H9 (cell line): ENCODE data around the gene MEF2C. TPM values are rescaled to one million over a fixed set of nuclear protein-coding genes. Genes with fewer than 3 reads are reported as not detected.

ENCODE experiments used
- DNase-seq: peaks from one replicate; pipeline ENCODE4 v3.0.0-alpha.2; 2017
- H2AFZ ChIP-seq: one replicate; pipeline ENCODE4 v1.6.1; 2013; ENCODE audit warnings: mild to moderate bottlenecking, low read length, control low read depth, moderate library complexity
- H2AK5ac ChIP-seq: 2 replicates; pipeline ENCODE4 v1.6.1; 2013; ENCODE audit warnings: low read length, control low read depth, mixed read lengths; ENCODE audit not compliant: insufficient read length
- H2BK120ac ChIP-seq: one replicate; pipeline ENCODE4 v1.6.1; 2013; ENCODE audit warnings: low read depth, mild to moderate bottlenecking, low read length, control low read depth, inconsistent platforms; ENCODE audit not compliant: poor library complexity, severe bottlenecking
- H2BK12ac ChIP-seq: 2 replicates; pipeline ENCODE4 v1.6.1; 2013; ENCODE audit warnings: low read length, control low read depth, mixed read lengths, low read depth; ENCODE audit not compliant: insufficient read length
- H2BK15ac ChIP-seq: 2 replicates; pipeline ENCODE4 v1.6.1; 2013; ENCODE audit warnings: low read depth, low read length, control low read depth
- H2BK20ac ChIP-seq: one replicate; pipeline ENCODE4 v1.6.1; 2013; ENCODE audit warnings: low read depth, mild to moderate bottlenecking, low read length, control low read depth, inconsistent platforms; ENCODE audit not compliant: poor library complexity, severe bottlenecking
- H2BK5ac ChIP-seq: 2 replicates; pipeline ENCODE4 v1.6.1; 2013; ENCODE audit warnings: low read length, control low read depth, mixed read lengths; ENCODE audit not compliant: insufficient read length
- H3K14ac ChIP-seq: 2 replicates; pipeline ENCODE4 v1.6.1; 2013; ENCODE audit warnings: low read length, control low read depth; ENCODE audit not compliant: insufficient read depth
- H3K18ac ChIP-seq: 2 replicates; pipeline ENCODE4 v1.6.1; 2013; ENCODE audit warnings: low read depth, mild to moderate bottlenecking, mixed read lengths, low read length, control low read depth; ENCODE audit not compliant: insufficient read length
- H3K23ac ChIP-seq: 2 replicates; pipeline ENCODE4 v1.6.1; 2013; ENCODE audit warnings: low read length, control low read depth, mixed read lengths, low read depth; ENCODE audit not compliant: insufficient read length
- H3K23me2 ChIP-seq: 2 replicates; pipeline ENCODE4 v1.6.1; 2013; ENCODE audit warnings: low read depth, mild to moderate bottlenecking, mixed read lengths, low read length, control low read depth; ENCODE audit not compliant: insufficient read length, poor library complexity, severe bottlenecking
- H3K27ac ChIP-seq: 2 replicates; pipeline ENCODE4 v1.5.1; 2013; ENCODE audit warnings: low read length, control low read depth, mixed read lengths, low read depth; ENCODE audit not compliant: insufficient read length
- H3K27me3 ChIP-seq: 2 replicates; pipeline ENCODE4 v1.6.1; 2013; ENCODE audit warnings: low read length, control low read depth, inconsistent platforms; ENCODE audit not compliant: insufficient read depth
- H3K4ac ChIP-seq: 2 replicates; pipeline ENCODE4 v1.6.1; 2013; ENCODE audit warnings: low read depth, mild to moderate bottlenecking, control low read depth, inconsistent platforms, low read length, moderate library complexity
- H3K4me1 ChIP-seq: 2 replicates; pipeline ENCODE4 v1.6.1; 2013; ENCODE audit warnings: low read length, control low read depth, inconsistent platforms; ENCODE audit not compliant: insufficient read depth
- H3K4me2 ChIP-seq: 2 replicates; pipeline ENCODE4 v1.6.1; 2013; ENCODE audit warnings: low read length, control low read depth, mixed read lengths; ENCODE audit not compliant: insufficient read length, insufficient read depth
- H3K56ac ChIP-seq: 2 replicates; pipeline ENCODE4 v1.6.1; 2013; ENCODE audit warnings: low read depth, mild to moderate bottlenecking, mixed read lengths, low read length, control low read depth; ENCODE audit not compliant: insufficient read length
- H3K79me1 ChIP-seq: 2 replicates; pipeline ENCODE4 v1.6.1; 2013; ENCODE audit warnings: low read depth, mild to moderate bottlenecking, moderate library complexity, low read length, control low read depth, inconsistent platforms; ENCODE audit not compliant: insufficient read depth, poor library complexity, severe bottlenecking
- H3K79me2 ChIP-seq: 2 replicates; pipeline ENCODE4 v1.6.1; 2013; ENCODE audit warnings: low read length, control low read depth, inconsistent platforms; ENCODE audit not compliant: insufficient read depth
- H3K9ac ChIP-seq: 2 replicates; pipeline ENCODE4 v1.6.1; 2013; ENCODE audit warnings: low read length, control low read depth, mixed read lengths; ENCODE audit not compliant: insufficient read length; ENCODE audit errors: extremely low read depth
- H3K9me3 ChIP-seq: one replicate; pipeline ENCODE4 v1.6.1; 2013; ENCODE audit warnings: low read depth, low read length, inconsistent platforms; ENCODE audit not compliant: control insufficient read depth
- H3T11ph ChIP-seq: one replicate; pipeline ENCODE4 v1.6.1; 2013; ENCODE audit warnings: mild to moderate bottlenecking, low read length, control low read depth, inconsistent platforms
- H4K20me1 ChIP-seq: one replicate; pipeline ENCODE4 v1.6.1; 2013; ENCODE audit not compliant: control insufficient read depth, insufficient read length, insufficient read depth
- H4K5ac ChIP-seq: 2 replicates; pipeline ENCODE4 v1.6.1; 2013; ENCODE audit warnings: low read depth, mild to moderate bottlenecking, mixed read lengths, low read length, control low read depth; ENCODE audit not compliant: insufficient read length
- H4K8ac ChIP-seq: replicated peaks from 2 replicates; pipeline ENCODE4 v1.6.1; 2013; ENCODE audit warnings: low read length, control low read depth, mixed read lengths, low read depth; ENCODE audit not compliant: insufficient read length
- H4K91ac ChIP-seq: 2 replicates; pipeline ENCODE4 v1.6.1; 2013; ENCODE audit warnings: low read depth, mild to moderate bottlenecking, moderate library complexity, mixed read lengths, low read length, control low read depth; ENCODE audit not compliant: insufficient read length
- H3K27ac Mint-ChIP-seq, 3 experiments: 2 replicates in 2 of 3; 3 replicates in 1 of 3; pipeline ENCODE4 v1.8.0; 2020 to 2021; ENCODE audit warnings: mixed read lengths in 3 of 3, mild to moderate bottlenecking in 1 of 3, moderate library complexity in 1 of 3
- H3K27me3 Mint-ChIP-seq: 2 replicates; pipeline ENCODE4 v1.8.0; 2021; ENCODE audit warnings: low read depth, mild to moderate bottlenecking, moderate library complexity, mixed read lengths
- H3K36me3 Mint-ChIP-seq, 3 experiments: 2 replicates in 2 of 3; 3 replicates in 1 of 3; pipeline ENCODE4 v1.8.0; 2020 to 2021; ENCODE audit warnings: low read depth in 3 of 3, mixed read lengths in 3 of 3; ENCODE audit not compliant: insufficient read depth in 1 of 3
- H3K4me1 Mint-ChIP-seq, 2 experiments: 2 replicates each; pipeline ENCODE4 v1.8.0; 2020; ENCODE audit warnings: mixed read lengths in 2 of 2
- H3K4me3 Mint-ChIP-seq, 2 experiments: 2 replicates in 1 of 2; 3 replicates in 1 of 2; pipeline ENCODE4 v1.8.0; 2020 to 2021; ENCODE audit warnings: mild to moderate bottlenecking in 2 of 2, mixed read lengths in 2 of 2, moderate library complexity in 1 of 2
- H3K9me3 Mint-ChIP-seq, 2 experiments: 2 replicates in 1 of 2; 3 replicates in 1 of 2; pipeline ENCODE4 v1.8.0; 2020; ENCODE audit warnings: mild to moderate bottlenecking in 2 of 2, mixed read lengths in 2 of 2, moderate library complexity in 1 of 2
- whole genome bisulfite sequencing: extraction: QIAGEN DNeasy Blood & Tissue Kit; methylation state at CpG from one replicate; pipeline ENCODE4 v1.1.7; 2013; ENCODE audit warnings: missing lambda C conversion rate, low lambda C conversion rate, mixed read lengths; ENCODE audit not compliant: insufficient read length; ENCODE audit errors: extremely low coverage; 5-methylcytosine and 5-hydroxymethylcytosine counted together
- total RNA-seq: library from RNA; stranded (reverse); gene quantifications from 2 replicates; pipeline ENCODE4 v1.2.1, GENCODE V29; 2021
- TF ChIP-seq, protein P1 (sequence below): fragments of 200-600 bp; sonication (generic); conservative IDR thresholded peaks from 3 replicates; pipeline ENCODE4 v1.8.0; 2021; ENCODE audit warnings: antibody characterized with exemption, mild to moderate bottlenecking

The MEF2C gene
- total RNA-seq, 1 experiment from 2014 or later: 0.11 TPM

DNA sequence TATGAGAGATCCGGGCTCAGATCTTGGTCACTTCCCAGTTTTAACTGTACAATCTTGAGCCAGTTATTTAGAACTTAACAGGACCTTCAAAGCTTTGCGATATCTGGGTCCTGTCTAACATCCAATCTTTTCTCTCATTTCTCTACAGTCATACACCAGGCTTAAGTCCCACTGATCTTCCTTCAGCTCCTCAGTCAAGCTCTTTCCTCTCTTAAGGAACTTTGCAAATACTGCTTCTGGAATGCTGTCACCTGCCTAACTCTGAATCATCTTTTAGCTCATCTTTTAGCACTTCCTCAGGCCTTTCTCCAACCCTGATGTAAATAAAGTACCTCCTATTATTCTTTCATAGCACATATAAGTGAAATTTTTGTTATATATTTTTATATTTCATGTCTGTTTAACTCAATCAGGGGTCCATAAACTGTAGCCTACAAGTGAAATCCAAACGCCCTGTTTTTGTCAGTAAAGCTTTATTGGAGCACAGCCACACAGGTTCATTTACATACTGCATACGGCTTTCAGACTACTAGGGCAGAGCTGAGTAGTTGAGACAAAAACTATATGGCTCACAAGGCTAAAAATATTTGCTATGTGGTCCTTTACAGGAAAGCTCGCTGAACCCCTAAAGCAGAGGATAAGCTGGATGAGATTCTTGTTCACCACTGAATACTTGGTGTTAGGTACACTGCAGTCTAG, 63.5 kb downstream of the MEF2C start:
- Histone ChIP-seq H2BK20ac (no peak overlapping the region), H3K9ac (no peak overlapping the region), H3K14ac (no peak overlapping the region), H2AK5ac (no peak overlapping the region), H2BK120ac (no peak overlapping the region), H4K5ac (no peak overlapping the region), H3K56ac (no peak overlapping the region), H4K91ac (no peak overlapping the region), H3K27me3 (no peaks in the 10 kb centered on the region), H2BK15ac (no peak overlapping the region), H2BK5ac (no peak overlapping the region), H3T11ph (no peak overlapping the region), H3K23me2 (no peaks in the 10 kb centered on the region), H3K27ac (no peak overlapping the region), H3K4me1 (peaks cover 2% of the 10 kb centered on the region; the same call in 1 of the 2 replicates), H4K8ac (no peak overlapping the region), H3K4ac (no peak overlapping the region), H4K20me1 (no peaks in the 10 kb centered on the region), H2BK12ac (no peak overlapping the region), H3K79me1 (no peaks in the 10 kb centered on the region), H3K23ac (no peak overlapping the region), H3K18ac (no peak overlapping the region), H3K4me2 (no peak overlapping the region), H3K79me2 (no peaks in the 10 kb centered on the region), H3K9me3 (no peaks in the 10 kb centered on the region), H2AFZ (no peak overlapping the region)
- DNase-seq: no peak
- TF ChIP-seq, protein P1, sequence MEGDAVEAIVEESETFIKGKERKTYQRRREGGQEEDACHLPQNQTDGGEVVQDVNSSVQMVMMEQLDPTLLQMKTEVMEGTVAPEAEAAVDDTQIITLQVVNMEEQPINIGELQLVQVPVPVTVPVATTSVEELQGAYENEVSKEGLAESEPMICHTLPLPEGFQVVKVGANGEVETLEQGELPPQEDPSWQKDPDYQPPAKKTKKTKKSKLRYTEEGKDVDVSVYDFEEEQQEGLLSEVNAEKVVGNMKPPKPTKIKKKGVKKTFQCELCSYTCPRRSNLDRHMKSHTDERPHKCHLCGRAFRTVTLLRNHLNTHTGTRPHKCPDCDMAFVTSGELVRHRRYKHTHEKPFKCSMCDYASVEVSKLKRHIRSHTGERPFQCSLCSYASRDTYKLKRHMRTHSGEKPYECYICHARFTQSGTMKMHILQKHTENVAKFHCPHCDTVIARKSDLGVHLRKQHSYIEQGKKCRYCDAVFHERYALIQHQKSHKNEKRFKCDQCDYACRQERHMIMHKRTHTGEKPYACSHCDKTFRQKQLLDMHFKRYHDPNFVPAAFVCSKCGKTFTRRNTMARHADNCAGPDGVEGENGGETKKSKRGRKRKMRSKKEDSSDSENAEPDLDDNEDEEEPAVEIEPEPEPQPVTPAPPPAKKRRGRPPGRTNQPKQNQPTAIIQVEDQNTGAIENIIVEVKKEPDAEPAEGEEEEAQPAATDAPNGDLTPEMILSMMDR: no peak
- Mint-ChIP-seq H3K4me3 (no peak overlapping the region), H3K27ac (peak overlapping the region in 2 of 3 experiments; percentile 8 to 29; a peak in 2 of 7 replicates), H3K27me3 (no peaks in the 10 kb centered on the region), H3K36me3 (no peaks in the 10 kb centered on the region), H3K9me3 (no peaks in the 10 kb centered on the region), H3K4me1 (peaks cover 26 to 29% of the 10 kb centered on the region in 2 experiments)
- WGBS: no CpG with 5 or more reads among the region's 5 CpGs
